HCT116 (cell line): ENCODE results near the gene MAMLD1. TPM values are rescaled to one million over a fixed set of nuclear protein-coding genes. Genes with fewer than 3 reads are reported as not detected.

Experiments
- ATAC-seq: fragments of 200-7000 bp; cut with Tn5 transposase; 2 replicates; pipeline ENCODE4 v1.9.1; 2020; ENCODE audit warnings: mild to moderate bottlenecking, moderate library complexity
- BruUV-seq: library from RNA; stranded (reverse); fragments of 400-500 nt; replicated peaks from 2 replicates; lab custom pipeline; 2021; lab: Mats Ljungman, UMichigan
- CTCF ChIA-PET: fragments of 300-600 bp; sonication (Branson Sonifier 250); formaldehyde crosslinking; loops from one replicate; lab custom pipeline; 2021; ENCODE audit warnings: antibody characterized with exemption; lab: Charles Lee
- POLR2A ChIA-PET: fragments of 300-600, 350-600 bp; sonication (Branson Sonifier 250); formaldehyde crosslinking; loops from one replicate; lab custom pipeline; 2021; ENCODE audit warnings: antibody characterized with exemption; lab: Charles Lee
- RAD21 ChIA-PET, 2 experiments: fragments of 300-600 bp; sonication (Branson Sonifier 250); formaldehyde crosslinking; loops; one replicate each; lab custom pipeline; 2023; ENCODE audit warnings: low total read pairs in 2 of 2; ENCODE audit not compliant: uncharacterized antibody in 2 of 2, unreplicated experiment in 2 of 2, low non-redundant PET in 1 of 2; lab: Charles Lee
- DNase-seq: peaks from one replicate; pipeline ENCODE4 v3.0.0-alpha.2; 2010; ENCODE audit warnings: low read depth, low spot score
- H2AFZ ChIP-seq: fragments of 200-600 bp; shearing (Covaris generic), sonication (generic); 2 replicates; pipeline ENCODE4 v1.6.1; 2017; ENCODE audit warnings: low read depth, mixed run types, mixed read lengths, antibody characterized with exemption, low read length; ENCODE audit not compliant: poor library complexity, severe bottlenecking
- H3K27ac ChIP-seq: 2 replicates; pipeline ENCODE4 v1.5.1; 2012; ENCODE audit warnings: low read depth, low read length
- H3K27me3 ChIP-seq: fragments of 200-600 bp; sonication (generic); 2 replicates; pipeline ENCODE4 v1.6.1; 2016; ENCODE audit warnings: mixed run types, low read length, mixed read lengths; ENCODE audit not compliant: insufficient read depth
- H3K36me3 ChIP-seq, 2 experiments: fragments of 200-500 bp in 1 of 2; fragments of 200-600 bp in 1 of 2; sonication (Bioruptor generic) in 1 of 2; sonication (generic) in 1 of 2; 2 replicates each; pipeline versions ENCODE4 v1.5.1 to v1.6.1; 2014 to 2016; ENCODE audit warnings: low read length in 2 of 2, inconsistent platforms in 1 of 2, mixed read lengths in 1 of 2, mixed run types in 1 of 2; ENCODE audit not compliant: insufficient read depth in 2 of 2, control insufficient read depth in 1 of 2
- H3K4me1 ChIP-seq, 2 experiments: fragments of 200-600 bp in 1 of 2; sonication (generic) in 1 of 2; 2 replicates each; pipeline versions ENCODE4 v1.5.1 to v1.6.1; 2012 to 2017; ENCODE audit warnings: low read length in 2 of 2, inconsistent platforms in 1 of 2, mild to moderate bottlenecking in 1 of 2, mixed read lengths in 1 of 2, mixed run types in 1 of 2, moderate library complexity in 1 of 2; ENCODE audit not compliant: insufficient read depth in 2 of 2, control insufficient read depth in 1 of 2
- H3K4me2 ChIP-seq: fragments of 200-600 bp; sonication (generic); 2 replicates; pipeline ENCODE4 v1.6.1; 2017; ENCODE audit warnings: mixed run types, low read length, mixed read lengths
- H3K4me3 ChIP-seq, 2 experiments: fragments of 200-600 bp in 1 of 2; sonication (generic) in 1 of 2; replicated peaks in 1 of 2; 2 replicates each; pipeline ENCODE4 v1.5.1; 2011 to 2016; ENCODE audit warnings: low read length in 2 of 2, control low read depth in 1 of 2, low read depth in 1 of 2, mild to moderate bottlenecking in 1 of 2, mixed read lengths in 1 of 2, mixed run types in 1 of 2
- H3K79me2 ChIP-seq: fragments of 200-600 bp; sonication (generic); 2 replicates; pipeline ENCODE4 v1.6.1; 2017; ENCODE audit warnings: mild to moderate bottlenecking, mixed run types, low read length, moderate library complexity, mixed read lengths; ENCODE audit not compliant: insufficient read depth
- H3K9ac ChIP-seq: fragments of 200-600 bp; sonication (generic); 2 replicates; pipeline ENCODE4 v1.6.1; 2016; ENCODE audit warnings: low read length, mixed read lengths
- H3K9me2 ChIP-seq: fragments of 200-600 bp; sonication (generic), shearing (Covaris generic); 2 replicates; pipeline ENCODE4 v1.6.1; 2017; ENCODE audit warnings: mixed run types, mild to moderate bottlenecking, moderate library complexity; ENCODE audit not compliant: insufficient read depth
- H3K9me3 ChIP-seq, 2 experiments: fragments of 200-500 bp in 1 of 2; fragments of 200-600 bp in 1 of 2; sonication (Bioruptor generic) in 1 of 2; sonication (generic) in 1 of 2; 2 replicates each; pipeline ENCODE4 v1.6.1; 2014 to 2017; ENCODE audit warnings: low read length in 2 of 2, mixed read lengths in 2 of 2, inconsistent platforms in 1 of 2, low read depth in 1 of 2, mild to moderate bottlenecking in 1 of 2, mixed run types in 1 of 2, moderate library complexity in 1 of 2; ENCODE audit not compliant: control insufficient read depth in 1 of 2, insufficient read depth in 1 of 2
- H4K20me1 ChIP-seq: fragments of 200-600 bp; sonication (generic), shearing (Covaris generic); 2 replicates; pipeline ENCODE4 v1.6.1; 2017; ENCODE audit warnings: mixed run types, mild to moderate bottlenecking, moderate library complexity; ENCODE audit not compliant: insufficient read depth
- CBX3 ChIP-seq: IDR thresholded peaks from 2 replicates; pipeline ENCODE4 v1.6.1; 2012; ENCODE audit warnings: low read depth
- CEBPB ChIP-seq: IDR thresholded peaks from 2 replicates; pipeline ENCODE4 v1.6.1; 2012; ENCODE audit warnings: low read depth
- EGR1 ChIP-seq: IDR thresholded peaks from 2 replicates; pipeline ENCODE4 v1.6.1; 2012; ENCODE audit warnings: low read depth
- ELF1 ChIP-seq: IDR thresholded peaks from 2 replicates; pipeline ENCODE4 v1.6.1; 2012; ENCODE audit warnings: low read depth, borderline replicate concordance
- EZH2 ChIP-seq: fragments of 200-600 bp; sonication (generic); IDR thresholded peaks from 2 replicates; pipeline ENCODE4 v1.6.1; 2017; ENCODE audit warnings: antibody characterized with exemption, mixed run types
- EZH2phosphoT487 ChIP-seq: fragments of 200-600 bp; IDR thresholded peaks from 2 replicates; pipeline ENCODE4 v1.6.1; 2018; ENCODE audit warnings: antibody characterized with exemption, borderline replicate concordance
- FOSL1 ChIP-seq: IDR thresholded peaks from 2 replicates; pipeline ENCODE4 v1.6.1; 2012; ENCODE audit warnings: low read depth
- JUND ChIP-seq: IDR thresholded peaks from 2 replicates; pipeline ENCODE4 v1.6.1; 2012
- POLR2AphosphoS5 ChIP-seq: IDR thresholded peaks from 2 replicates; pipeline ENCODE4 v1.6.1; 2011; ENCODE audit warnings: mild to moderate bottlenecking, low read depth, low read length, moderate library complexity
- RAD21 ChIP-seq: IDR thresholded peaks from 2 replicates; pipeline ENCODE4 v1.6.1; 2012; ENCODE audit warnings: low read depth, mild to moderate bottlenecking
- SIN3A ChIP-seq: IDR thresholded peaks from 2 replicates; pipeline ENCODE4 v1.6.1; 2012; ENCODE audit warnings: low read depth
- SP1 ChIP-seq: IDR thresholded peaks from 2 replicates; pipeline ENCODE4 v1.6.1; 2012; ENCODE audit warnings: low read depth
- SRF ChIP-seq: IDR thresholded peaks from 2 replicates; pipeline ENCODE4 v1.6.1; 2012; ENCODE audit warnings: low read depth
- ZNF274 ChIP-seq: fragments of 200-500 bp; sonication (Bioruptor generic); IDR thresholded peaks from 2 replicates; pipeline ENCODE4 v1.6.1; 2014; ENCODE audit warnings: mild to moderate bottlenecking, low read depth, low read length, inconsistent platforms
- intact Hi-C: fragments of 100-400 bp; cut with micrococcal nuclease; formaldehyde crosslinking; loops from 2 replicates; pipeline ENCODE4 v1.10.0; 2022
- total RNA-seq: library from RNA; stranded (reverse); gene quantifications from one replicate; pipeline ENCODE4 v1.2.1, GENCODE V29; 2021; ENCODE audit not compliant: unreplicated experiment
- TF ChIP-seq, protein P1 (sequence below): IDR thresholded peaks from 2 replicates; pipeline ENCODE4 v1.6.1; 2012
- TF ChIP-seq, protein P2 (sequence below), 3 experiments: fragments of 200-600 bp in 1 of 3; sonication (generic) in 1 of 3; IDR thresholded peaks in 2 of 3; conservative IDR thresholded peaks in 1 of 3; 2 replicates each; pipeline ENCODE4 v1.5.1; 2012 to 2017; ENCODE audit warnings: low read depth in 2 of 3, low read length in 2 of 3, antibody characterized with exemption in 1 of 3, borderline replicate concordance in 1 of 3, control low read depth in 1 of 3, mild to moderate bottlenecking in 1 of 3, mixed read lengths in 1 of 3, mixed run types in 1 of 3, moderate library complexity in 1 of 3; ENCODE audit not compliant: insufficient read depth in 1 of 3

MAMLD1 gene
- total RNA-seq, 1 experiment from 2014 or later: 3.6 TPM

DNA sequence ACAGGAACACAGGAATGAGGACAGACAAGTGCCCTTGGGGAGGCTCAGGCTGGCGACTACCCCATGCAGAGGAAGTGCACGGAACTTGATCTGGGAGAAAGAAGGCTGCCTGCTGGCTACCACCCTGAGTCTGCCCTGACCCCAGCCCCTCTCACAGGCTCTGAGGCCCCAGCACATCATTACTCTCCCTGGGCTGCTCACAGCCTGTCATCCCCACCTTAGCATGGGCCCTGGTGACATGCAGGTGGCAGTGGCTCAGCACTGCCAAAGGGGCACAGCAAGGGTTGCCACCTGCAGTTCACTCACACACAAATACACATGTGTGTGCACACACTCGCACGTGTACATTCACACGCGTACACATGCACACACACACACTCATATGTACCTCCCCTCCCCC lies 26.1 kb upstream of the MAMLD1 start:
- H3K9me2 ChIP-seq: no peaks in the 10 kb centered on the region
- TF ChIP-seq EZH2: no peak
- TF ChIP-seq ELF1: no peak
- TF ChIP-seq SIN3A: no peak
- no peak for TF ChIP-seq SRF
- TF ChIP-seq EZH2phosphoT487: no peak
- TF ChIP-seq, protein P1, sequence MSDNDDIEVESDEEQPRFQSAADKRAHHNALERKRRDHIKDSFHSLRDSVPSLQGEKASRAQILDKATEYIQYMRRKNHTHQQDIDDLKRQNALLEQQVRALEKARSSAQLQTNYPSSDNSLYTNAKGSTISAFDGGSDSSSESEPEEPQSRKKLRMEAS: no peak
- no peak for TF ChIP-seq JUND
- no peak for TF ChIP-seq CEBPB
- TF ChIP-seq, protein P2, sequence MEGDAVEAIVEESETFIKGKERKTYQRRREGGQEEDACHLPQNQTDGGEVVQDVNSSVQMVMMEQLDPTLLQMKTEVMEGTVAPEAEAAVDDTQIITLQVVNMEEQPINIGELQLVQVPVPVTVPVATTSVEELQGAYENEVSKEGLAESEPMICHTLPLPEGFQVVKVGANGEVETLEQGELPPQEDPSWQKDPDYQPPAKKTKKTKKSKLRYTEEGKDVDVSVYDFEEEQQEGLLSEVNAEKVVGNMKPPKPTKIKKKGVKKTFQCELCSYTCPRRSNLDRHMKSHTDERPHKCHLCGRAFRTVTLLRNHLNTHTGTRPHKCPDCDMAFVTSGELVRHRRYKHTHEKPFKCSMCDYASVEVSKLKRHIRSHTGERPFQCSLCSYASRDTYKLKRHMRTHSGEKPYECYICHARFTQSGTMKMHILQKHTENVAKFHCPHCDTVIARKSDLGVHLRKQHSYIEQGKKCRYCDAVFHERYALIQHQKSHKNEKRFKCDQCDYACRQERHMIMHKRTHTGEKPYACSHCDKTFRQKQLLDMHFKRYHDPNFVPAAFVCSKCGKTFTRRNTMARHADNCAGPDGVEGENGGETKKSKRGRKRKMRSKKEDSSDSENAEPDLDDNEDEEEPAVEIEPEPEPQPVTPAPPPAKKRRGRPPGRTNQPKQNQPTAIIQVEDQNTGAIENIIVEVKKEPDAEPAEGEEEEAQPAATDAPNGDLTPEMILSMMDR (IDR thresholded peaks at IDR 0.05 in 2 of 3, conservative IDR thresholded peaks at IDR 0.05 in 1 of 3; ENCODE audit: borderline replicate concordance in 1 of 3, insufficient read depth in 1 of 3, low read depth in 2 of 3, low read length in 2 of 3): no peak
- TF ChIP-seq RAD21: no peak
- TF ChIP-seq SP1: no peak
- no peak for TF ChIP-seq POLR2AphosphoS5
- TF ChIP-seq FOSL1: no peak
- TF ChIP-seq CBX3: no peak
- TF ChIP-seq EGR1: no peak
- no peak for TF ChIP-seq ZNF274
- TF ChIP-seq, all 23 proteins: peak for 0
- Histone ChIP-seq H3K4me2 (no peak overlapping the region), H3K27me3 (no peaks in the 10 kb centered on the region), H3K4me1 (no peaks in the 10 kb centered on the region), H3K79me2 (no peaks in the 10 kb centered on the region), H3K27ac (no peak overlapping the region), H3K36me3 (no peaks in the 10 kb centered on the region), H2AFZ (no peak overlapping the region), H3K9me3 (no peaks in the 10 kb centered on the region), H4K20me1 (no peaks in the 10 kb centered on the region), H3K4me3 (no peak overlapping the region), H3K9ac (no peak overlapping the region)
- ChIA-PET POLR2A (no interaction called here), CTCF (no interaction called here), RAD21 (no interaction called here)
- ATAC-seq: no peak
- DNase-seq: no peak
- intact Hi-C loops: no loop called here
- no TSS peak for BruUV-seq
